GM21447 (cell line): ENCODE data around the gene TMEM233.

Source experiments
- ATAC-seq: cut with Tn5 transposase; IDR thresholded peaks from one replicate; pipeline ENCODE4 v1.9.1; 2021; ENCODE audit not compliant: unreplicated experiment

TMEM233 gene

DNA sequence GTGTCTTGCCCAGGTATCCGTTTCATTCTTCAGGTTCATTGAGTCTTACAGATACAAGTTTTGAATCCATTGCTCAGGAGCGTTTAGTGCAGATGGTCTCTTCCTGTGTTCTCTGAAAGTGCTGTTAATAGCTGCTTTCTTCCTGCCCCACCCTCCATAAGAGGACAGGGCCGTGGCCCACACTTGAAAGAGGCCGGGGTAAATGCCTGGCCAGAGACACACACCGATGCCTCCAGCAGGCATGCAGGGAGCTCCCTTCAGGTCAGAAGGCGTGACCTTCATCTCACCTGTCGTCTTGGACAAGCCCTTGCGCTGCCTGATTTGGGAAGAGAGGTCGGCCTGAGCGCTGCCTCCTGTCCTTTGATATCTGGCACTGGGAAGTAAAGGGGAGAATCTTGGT, 85.9 kb downstream of the TMEM233 start:
- ATAC-seq, result no peak

DNA sequence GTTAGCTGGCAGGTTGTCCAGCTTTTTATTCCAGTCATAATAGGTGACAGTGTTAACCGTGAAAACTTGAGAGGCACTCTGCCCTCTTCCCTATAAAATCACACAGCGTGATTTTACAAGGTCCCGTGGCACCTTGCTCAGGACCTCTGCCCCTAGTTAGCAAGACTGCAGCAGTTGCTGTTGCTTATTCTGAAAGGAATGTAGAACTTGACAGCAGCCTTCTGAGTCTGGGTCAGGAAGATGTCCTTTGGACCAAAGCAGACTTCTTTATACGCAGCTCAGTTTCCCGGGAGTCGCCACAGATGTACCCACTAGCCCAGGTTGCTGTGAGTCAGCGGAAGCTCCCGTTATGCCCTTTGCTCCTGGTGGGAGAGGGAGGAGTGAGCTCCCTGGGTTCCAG, 87.5 kb downstream of the TMEM233 start:
- ATAC-seq, result no peak

DNA sequence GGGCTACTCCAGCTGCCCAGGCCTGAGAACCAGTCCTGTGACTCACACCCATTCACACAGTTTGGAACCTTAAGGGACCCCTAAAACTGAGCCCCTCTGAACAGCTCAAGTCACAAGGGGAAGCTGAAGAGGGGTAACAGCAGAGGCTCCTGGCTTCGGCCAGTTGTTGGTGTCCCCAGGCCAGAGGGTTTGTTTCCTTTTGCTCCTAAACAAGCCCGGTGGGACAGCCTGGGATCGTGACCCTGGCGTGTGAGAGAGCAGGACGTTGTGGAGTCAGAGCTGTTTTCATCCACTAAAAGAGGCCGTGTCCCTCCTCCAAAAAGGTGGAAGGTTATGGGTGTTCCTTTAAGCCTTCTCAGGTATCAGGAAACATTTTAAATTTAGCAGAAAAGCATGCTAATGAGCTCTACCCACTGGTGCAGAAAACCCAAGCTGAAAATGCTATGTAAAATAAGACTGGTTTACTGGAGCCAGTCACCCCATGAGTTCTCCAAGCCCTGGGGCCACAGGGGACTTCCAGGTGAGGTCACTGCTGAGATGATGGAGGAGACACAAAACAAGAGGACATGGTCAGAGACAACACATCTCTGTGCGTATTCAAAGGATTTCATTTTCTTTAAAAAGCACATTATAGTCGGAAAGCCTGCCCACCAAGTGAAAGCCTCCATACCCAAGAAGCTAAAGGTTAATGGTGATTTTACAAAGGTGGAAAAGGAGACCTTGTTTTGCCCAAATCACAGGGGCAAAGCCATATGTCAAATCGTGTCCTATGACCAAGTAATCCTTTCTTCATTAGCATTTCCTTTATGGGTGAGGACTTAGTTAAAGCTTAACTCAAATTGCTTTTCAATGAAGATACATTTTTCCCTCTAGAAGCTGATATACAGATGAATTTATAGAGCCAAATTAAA, 88.4 kb downstream of the TMEM233 start:
- ATAC-seq, result peak; percentile 57

DNA sequence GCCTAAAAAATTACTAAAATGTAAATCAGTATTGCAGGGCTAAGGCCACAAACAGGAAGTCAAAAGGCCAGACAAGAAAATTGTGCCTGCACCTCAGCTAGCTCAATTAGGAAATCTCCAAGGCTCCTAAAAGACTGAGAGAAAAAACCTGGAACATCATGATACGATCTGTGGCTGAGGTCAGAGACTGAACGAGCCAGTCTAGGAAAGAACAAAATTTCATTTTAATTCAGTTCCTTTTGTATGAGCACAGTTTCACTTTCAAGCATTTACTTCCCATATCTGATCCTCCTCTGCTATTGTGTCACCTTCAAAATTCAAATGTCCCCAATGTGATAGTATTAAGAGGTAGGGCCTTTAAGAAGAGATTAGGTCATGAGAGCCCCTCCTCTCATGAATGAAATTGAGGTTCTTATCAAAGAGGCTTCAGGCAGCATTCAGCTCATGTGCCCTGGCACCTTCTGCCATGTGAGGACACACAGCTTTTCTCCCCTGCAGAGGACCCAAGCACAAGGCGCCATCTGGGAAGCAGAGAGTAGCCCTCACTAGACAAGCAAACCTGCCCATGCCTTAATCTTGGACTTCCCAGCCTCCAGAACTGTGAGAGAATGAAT, 89.2 kb downstream of the TMEM233 start:
- peak; percentile 56 for ATAC-seq

DNA sequence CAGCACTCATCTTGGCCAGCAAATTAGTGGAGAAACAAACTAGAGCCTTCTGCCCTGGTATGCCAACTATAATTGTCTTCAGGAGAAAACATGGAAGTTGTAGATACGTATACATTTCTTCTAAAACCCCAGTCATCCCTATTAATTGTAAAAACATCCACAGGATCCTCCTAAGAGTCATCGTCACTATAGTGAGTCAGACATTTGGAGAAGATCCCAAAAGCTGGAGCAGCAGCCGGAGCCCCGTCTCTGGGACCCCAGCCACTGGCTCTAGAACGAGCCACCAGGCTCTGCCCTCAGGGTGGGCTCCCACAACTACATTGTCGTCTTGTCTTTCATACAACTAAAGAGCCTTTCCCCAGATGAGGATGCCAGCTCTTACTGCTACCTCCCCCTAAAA, 89.8 kb downstream of the TMEM233 start:
- ATAC-seq, result no peak

DNA sequence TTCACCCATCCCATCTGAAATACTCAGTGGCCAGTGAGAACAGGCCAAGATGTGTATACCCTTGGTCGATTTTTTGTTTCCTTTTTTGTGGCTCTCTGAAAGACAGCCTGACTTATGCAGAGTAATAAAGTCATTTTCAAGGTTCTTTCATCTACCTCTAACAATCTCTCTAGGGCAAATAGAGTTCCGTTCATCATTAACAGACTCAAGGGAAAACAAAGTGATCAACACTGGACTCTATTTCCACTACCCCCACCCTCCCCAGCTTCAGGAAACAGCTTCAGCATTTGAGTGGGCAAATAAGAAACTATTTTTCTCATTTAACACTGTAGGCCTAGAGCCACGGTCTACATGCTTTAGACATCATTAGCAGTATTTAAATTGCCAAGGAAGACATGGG, 90.2 kb downstream of the TMEM233 start:
- no peak for ATAC-seq

DNA sequence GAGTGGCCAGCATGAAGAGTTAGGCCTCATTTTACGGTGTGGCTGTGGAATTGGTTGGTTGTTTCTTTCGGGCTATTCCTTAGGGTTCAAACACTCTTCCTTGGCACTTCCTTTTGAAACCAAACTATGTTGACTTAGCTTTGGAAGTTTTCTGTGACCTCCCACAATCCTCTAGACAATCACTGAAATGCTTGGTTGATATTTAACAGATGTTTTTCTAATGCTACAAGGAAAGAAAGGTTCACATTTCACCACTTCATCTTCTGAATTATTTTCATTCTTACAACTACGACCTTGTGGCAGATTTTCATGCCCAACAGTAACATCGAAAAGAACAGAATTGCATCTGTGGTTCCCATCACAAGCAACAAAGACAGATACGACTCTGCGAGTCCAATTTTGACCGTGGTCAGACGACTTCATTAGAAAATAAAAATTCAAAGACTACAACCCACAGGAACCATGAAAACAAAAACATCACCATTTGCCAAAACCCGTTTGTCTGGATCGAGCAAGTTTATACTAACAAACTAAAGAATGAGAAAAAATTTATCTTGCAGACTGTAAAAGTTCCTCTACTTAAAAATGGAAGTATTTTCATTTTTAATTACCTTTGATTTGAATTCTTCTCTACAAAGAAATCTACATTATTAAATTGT, 91.3 kb downstream of the TMEM233 start:
- no peak for ATAC-seq

DNA sequence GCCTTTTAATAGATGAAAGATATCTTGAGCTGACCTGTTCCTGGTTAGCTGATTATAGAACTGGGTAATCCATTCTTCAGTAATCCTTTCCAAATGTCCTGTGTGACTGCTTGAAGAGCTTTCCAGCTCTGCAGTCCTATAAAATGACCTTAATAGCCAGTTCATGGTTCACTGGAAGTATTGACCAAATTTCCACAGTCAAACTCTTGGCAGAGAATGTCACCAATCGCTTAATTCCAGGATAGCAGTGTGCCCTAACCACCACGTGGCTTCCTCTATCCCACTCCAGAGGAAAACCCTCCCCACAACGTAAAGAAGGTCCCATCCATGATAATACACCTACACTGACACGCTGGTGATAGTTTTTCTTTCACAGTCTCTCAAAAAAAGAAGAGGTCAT, 91.8 kb downstream of the TMEM233 start:
- ATAC-seq, result no peak

DNA sequence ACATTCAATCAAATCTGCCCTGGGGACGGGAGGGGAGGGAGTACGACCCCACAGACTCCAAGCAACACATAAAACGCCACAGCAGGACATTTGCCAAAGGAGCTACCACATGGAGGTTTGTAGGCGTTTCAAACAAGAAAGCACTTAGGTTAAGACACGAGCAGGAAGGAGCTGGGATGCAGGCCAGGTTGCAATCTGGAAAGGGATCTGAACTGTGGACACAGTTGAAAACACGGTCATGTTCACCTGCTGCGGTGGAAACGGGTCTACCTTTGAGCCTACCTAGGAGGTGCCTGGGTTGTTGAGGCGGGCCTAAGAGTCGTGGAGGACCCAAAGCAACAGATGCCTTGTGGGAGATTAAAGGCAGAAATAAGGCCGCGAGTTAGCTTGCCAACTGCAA, 92.8 kb downstream of the TMEM233 start:
- no peak for ATAC-seq

DNA sequence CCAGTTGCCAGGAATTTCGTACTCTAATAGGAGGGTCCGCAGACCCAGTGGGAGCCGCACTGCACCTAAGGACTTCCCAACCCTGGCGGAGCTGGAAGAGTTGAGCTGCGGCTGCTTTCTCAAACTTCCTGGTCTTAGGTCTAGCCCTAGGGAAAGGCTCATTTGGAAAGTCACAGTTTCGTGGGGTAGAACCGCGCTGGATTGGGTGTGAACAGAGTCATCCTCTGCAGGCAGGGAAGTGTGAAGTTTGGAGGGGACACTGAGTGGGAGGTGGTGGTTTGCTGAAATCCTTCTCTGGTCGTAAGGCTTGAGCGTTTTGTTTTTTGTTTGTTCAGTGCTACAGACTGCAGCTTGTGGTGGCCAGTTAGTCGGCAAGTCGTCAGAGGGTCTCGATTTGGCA, 93.2 kb downstream of the TMEM233 start:
- ATAC-seq, result no peak

DNA sequence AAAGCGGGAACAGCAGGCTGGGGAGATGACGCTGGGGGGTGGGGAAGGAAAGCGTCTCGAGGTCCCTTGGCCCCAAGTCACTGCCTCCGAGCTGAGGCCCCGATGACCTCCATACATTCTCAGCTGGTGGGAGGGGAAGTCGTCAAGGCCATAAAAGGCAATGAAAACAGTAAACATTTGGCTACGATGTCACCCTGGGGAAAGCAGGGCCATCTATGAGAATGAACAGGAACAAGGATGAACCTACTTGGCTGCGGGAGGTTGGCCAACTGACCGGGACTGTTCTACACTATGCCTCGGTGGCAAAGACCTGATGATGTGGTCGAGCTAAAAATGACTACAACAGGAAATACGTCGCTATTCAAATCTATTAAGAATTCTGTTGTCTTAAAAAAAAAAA, 93.8 kb downstream of the TMEM233 start:
- no peak for ATAC-seq

DNA sequence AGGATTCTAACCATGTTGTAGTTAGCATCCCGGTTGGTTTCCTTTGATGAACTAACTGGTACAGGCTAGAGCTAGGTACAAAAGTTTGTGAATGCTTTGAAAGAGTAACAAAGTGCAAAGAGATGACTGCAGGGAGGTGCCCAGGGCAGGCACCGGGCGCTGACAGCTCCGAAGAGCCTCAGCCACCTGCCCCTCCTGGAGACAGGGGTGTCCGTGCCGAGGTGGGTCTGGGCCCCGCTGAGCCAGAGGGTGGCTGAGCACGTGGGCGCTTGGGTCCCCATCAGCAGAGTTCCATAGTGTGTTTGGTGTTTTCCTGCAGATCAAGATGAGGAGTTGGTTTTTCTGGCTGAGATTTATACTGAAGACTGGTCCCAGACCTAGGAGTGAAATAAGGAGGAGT, 94.3 kb downstream of the TMEM233 start:
- ATAC-seq, result no peak

DNA sequence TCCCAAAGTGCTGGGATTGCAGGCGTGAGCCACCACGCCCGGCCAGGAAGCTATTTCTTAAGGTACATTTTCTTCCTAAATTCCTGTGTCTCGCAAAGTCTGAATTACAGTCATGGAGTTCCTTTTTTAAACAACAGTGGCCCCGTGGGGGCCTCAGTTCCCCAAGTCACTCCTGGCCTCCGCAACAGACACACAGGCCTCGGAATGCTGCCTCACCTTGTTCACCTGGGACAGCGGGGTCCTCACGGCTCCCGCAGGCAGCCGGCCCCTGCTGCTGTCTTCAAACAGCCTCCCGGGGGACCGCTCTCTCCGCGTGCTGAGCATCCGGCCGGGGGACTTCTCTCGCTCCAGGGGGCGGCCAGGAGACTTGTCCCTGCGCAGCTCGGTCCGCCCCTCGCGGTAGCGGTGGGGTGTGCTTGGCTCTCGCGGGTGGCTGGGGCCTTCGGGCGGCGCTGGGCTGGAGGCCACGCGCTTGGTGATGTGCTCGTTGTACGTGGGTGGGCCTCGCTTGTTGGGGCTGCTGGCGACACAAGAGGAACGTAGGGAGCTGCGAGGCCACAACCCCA, 96.4 kb downstream of the TMEM233 start:
- no peak for ATAC-seq

DNA sequence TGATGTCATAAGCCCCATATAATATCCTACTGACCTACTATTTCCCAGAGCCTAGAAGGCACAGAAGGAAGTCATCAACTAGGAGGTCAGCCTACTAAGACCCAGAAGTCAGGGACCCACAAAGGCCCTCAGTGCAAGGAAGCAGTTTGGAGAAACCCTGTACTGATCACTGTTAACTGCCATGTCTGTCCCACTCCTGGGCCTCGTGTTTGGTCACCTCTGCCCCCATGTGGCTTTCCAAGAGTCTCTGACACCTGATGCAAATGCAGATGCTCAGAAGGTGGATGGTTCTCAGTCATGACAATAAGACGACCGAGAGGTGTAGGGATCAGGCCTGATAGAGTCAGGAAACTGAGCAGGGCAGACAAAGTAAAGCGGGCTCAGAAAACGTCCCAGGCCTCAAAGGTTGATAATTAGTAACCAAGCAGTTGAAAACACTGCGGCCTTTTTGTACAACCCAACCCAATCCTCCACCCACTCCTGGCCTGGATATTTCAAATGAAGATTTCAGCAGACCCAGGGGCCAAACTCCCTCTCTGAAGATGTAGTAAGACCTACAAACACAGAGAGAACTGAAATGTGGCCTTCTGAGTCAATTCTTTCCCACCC, 97.7 kb downstream of the TMEM233 start:
- ATAC-seq, result no peak

DNA sequence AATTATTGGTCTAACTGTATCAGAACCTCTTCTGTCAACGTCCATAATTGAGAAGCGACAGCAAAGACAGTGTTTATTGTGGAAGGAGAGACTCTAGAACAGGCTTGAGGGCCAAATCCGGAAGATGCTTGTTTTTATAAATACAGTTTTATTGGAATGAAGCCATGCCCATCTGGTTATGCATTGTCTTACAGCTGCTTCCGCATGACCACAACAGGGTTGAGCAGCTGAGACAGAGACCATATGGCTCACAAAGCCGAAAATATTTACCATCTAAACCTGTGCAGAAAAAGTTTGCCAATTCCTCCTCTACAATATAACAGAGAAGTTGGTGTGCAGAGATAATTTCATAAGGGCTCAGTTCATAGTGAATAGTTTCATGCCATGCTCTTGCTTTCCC, 98.8 kb downstream of the TMEM233 start:
- no peak for ATAC-seq
